IPS-18a (cell line): ENCODE results near the gene PEMT.

Source experiments
- H3K27ac ChIP-seq: one replicate; pipeline ENCODE4 v1.5.1; 2013; ENCODE audit warnings: low read length
- H3K27me3 ChIP-seq: one replicate; pipeline ENCODE4 v1.6.1; 2013; ENCODE audit warnings: mild to moderate bottlenecking, low read length; ENCODE audit not compliant: control insufficient read depth, insufficient read depth
- H3K36me3 ChIP-seq: one replicate; pipeline ENCODE4 v1.6.1; 2013; ENCODE audit warnings: low read depth, low read length; ENCODE audit not compliant: control insufficient read depth
- H3K4me1 ChIP-seq: one replicate; pipeline ENCODE4 v1.6.1; 2013; ENCODE audit warnings: low read depth, low read length; ENCODE audit not compliant: control insufficient read depth
- H3K4me3 ChIP-seq: one replicate; pipeline ENCODE4 v1.5.1; 2013; ENCODE audit warnings: low read length
- H3K9ac ChIP-seq: one replicate; pipeline ENCODE4 v1.6.1; 2013; ENCODE audit warnings: mild to moderate bottlenecking, low read length, moderate library complexity
- H3K9me3 ChIP-seq: one replicate; pipeline ENCODE4 v1.6.1; 2013; ENCODE audit warnings: low read depth, low read length; ENCODE audit not compliant: control insufficient read depth

Gene PEMT

DNA sequence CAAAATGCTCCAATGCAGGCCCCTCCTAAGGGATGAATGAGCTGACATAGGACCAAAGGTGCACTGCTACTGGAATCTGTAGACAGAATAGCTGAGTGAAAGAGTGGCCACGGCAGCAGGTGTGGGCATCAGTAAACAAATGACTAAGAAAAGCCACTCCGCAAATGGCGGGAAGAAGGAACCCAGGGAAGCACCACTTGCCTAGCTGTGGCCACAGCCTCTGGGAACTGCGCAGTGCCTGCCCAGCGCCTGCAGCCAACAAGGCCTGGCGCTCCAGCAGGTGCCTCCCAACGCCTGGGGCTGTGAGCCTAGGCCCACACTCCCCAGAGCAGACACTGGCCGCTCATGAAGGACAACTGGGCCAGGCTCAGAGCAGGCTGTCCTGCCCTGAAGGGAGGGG lies 11.8 kb downstream of the PEMT start:
- Histone ChIP-seq H3K36me3 (no peaks in the 10 kb centered on the region), H3K27ac (no peak overlapping the region), H3K9me3 (no peaks in the 10 kb centered on the region), H3K9ac (no peak overlapping the region), H3K4me3 (no peak overlapping the region), H3K4me1 (no peaks in the 10 kb centered on the region), H3K27me3 (no peaks in the 10 kb centered on the region)

DNA sequence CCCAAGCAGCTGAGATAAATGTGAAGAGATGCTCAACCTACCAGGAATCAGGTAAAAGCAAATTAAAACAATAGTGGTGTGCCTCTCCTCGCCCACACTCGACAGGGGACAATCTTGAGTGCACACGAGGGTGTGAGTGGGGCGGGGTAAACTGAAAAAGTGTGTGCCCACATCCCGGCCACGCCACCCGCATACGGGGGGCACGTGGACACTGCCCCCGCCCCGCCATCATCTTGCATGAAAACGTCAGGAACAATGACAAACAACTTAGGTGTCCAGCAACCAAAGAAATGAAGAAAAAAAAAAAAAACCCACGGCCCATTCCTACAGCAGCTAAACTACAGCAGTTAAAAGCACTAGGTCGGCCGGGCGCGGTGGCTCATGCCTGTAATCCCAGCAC lies 14.1 kb downstream of the PEMT start:
- Histone ChIP-seq H3K9me3 (no peaks in the 10 kb centered on the region), H3K36me3 (no peaks in the 10 kb centered on the region), H3K27me3 (no peaks in the 10 kb centered on the region), H3K4me3 (no peak overlapping the region), H3K9ac (no peak overlapping the region), H3K27ac (no peak overlapping the region), H3K4me1 (no peaks in the 10 kb centered on the region)

DNA sequence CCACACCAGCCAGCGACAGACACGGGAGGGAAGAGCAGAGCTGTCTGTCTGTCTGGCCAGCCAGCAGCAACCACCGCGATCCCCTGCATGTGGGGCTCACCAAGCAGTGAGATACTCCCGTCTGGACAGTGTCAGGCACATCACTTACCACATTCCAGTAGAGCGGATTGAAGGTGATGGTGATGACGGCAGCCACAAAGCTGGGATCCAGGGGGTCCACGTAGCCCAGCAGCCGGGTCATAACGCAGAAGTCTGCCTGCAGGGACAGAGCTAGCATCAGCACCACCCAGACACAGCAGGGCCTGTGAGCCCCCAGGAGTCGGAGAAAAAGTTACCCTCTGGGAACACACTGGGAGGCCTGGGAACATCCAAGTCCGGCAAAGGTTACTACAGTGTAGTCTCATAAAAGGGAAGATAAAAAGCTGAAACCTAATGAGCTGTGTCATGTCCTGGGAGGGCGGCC lies 14.7 kb downstream of the PEMT start:
- Histone ChIP-seq H3K9ac (no peak overlapping the region), H3K4me1 (no peaks in the 10 kb centered on the region), H3K4me3 (no peak overlapping the region), H3K36me3 (no peaks in the 10 kb centered on the region), H3K27ac (no peak overlapping the region), H3K9me3 (no peaks in the 10 kb centered on the region), H3K27me3 (no peaks in the 10 kb centered on the region)

DNA sequence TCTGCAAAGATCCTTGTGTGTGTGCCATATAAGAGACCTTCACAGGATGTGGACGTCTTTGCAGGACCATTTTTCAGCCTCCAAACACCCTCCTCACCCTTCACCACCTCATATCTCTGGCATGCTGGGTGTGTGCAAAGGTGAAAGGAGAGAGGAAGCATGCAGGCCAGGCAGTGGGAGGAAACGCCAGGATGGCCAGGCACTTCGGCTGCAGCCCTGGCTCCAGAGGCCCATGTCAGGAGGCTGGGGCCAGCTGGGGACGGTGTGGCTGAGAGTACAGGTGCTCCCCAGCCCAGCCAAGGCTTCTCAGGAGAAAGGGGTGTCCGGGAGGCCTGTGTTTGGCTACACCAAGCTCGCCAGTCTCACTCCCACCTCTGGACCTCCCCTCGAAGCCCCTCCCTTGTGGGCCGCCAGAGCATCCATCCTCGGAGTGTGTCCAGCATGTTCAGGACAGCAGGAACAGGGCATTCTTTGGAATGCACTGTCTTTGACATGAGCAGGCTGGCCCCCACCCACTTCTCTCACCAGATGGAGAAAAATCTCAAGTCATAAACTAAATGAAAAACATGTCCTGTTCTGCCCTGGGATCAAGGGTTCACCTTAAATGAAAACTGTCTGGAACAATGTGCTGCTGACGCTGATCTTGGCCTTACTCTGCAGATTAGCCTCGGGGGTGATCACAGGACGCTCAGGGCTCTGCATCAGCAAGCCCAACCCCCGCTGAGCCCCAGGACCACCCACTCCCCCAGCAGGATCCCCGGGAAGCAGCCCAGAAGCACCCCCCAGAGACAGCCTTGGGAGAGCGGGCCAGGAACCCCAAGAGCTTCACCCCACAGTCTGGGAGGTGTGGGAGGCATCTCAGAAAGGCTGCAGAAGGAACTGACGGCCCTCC lies 15.9 kb downstream of the PEMT start:
- no peak overlapping the region for H3K4me3 ChIP-seq
- no peaks in the 10 kb centered on the region for H3K4me1 ChIP-seq
- H3K27ac ChIP-seq = no peak overlapping the region
- H3K27me3 ChIP-seq = no peaks in the 10 kb centered on the region
- H3K9me3 ChIP-seq = no peaks in the 10 kb centered on the region
- H3K9ac ChIP-seq = no peak overlapping the region
- H3K36me3 ChIP-seq = no peaks in the 10 kb centered on the region

- Histone ChIP-seq H3K27me3 (no peaks in the 10 kb centered on the region), H3K9ac (no peak overlapping the region), H3K36me3 (no peaks in the 10 kb centered on the region), H3K4me1 (no peaks in the 10 kb centered on the region), H3K27ac (no peak overlapping the region), H3K4me3 (no peak overlapping the region), H3K9me3 (no peaks in the 10 kb centered on the region)
These were observed 17.6 kb downstream of the PEMT start for GRCh38 chr17:17573912-17574311.

DNA sequence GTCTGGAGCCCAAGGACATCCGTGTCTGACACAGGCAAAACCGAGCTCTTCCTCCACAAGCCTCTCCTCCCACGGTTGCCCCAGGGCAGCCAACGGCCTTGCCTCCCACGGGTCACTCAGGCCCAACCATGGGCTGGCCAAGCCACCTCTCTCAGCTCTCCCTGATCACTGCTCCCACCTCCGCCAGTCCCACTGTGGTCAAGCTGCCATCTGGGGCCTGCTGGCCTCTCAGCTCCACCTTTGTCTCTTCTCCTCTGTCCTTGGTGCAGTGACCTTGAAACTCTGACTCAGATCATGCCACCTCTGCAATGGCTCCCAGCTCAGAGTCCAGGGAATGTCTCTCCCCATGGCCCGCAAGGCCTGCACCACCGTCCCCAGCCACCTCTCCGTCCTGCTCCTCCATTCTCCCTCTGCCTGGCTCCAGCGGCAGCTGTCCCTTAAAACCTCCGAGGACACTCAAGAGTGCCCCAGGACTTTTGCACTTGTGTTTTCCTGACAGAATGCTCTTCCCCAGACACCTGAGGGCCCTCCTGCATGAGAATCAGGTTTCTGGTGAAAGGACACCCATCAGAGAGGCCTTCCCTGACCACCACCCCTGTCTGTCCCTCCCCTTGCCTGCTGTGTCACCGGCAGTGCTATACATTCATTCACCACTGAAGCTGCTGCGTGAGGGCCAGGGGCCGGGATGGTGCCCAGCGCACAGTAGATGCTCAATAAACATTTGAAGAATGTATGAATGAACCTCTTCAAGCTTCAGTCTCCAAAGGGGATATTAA lies 19.3 kb downstream of the PEMT start:
- Histone ChIP-seq H3K9ac (no peak overlapping the region), H3K9me3 (no peaks in the 10 kb centered on the region), H3K27me3 (no peaks in the 10 kb centered on the region), H3K4me1 (no peaks in the 10 kb centered on the region), H3K36me3 (no peaks in the 10 kb centered on the region), H3K4me3 (no peak overlapping the region), H3K27ac (no peak overlapping the region)

DNA sequence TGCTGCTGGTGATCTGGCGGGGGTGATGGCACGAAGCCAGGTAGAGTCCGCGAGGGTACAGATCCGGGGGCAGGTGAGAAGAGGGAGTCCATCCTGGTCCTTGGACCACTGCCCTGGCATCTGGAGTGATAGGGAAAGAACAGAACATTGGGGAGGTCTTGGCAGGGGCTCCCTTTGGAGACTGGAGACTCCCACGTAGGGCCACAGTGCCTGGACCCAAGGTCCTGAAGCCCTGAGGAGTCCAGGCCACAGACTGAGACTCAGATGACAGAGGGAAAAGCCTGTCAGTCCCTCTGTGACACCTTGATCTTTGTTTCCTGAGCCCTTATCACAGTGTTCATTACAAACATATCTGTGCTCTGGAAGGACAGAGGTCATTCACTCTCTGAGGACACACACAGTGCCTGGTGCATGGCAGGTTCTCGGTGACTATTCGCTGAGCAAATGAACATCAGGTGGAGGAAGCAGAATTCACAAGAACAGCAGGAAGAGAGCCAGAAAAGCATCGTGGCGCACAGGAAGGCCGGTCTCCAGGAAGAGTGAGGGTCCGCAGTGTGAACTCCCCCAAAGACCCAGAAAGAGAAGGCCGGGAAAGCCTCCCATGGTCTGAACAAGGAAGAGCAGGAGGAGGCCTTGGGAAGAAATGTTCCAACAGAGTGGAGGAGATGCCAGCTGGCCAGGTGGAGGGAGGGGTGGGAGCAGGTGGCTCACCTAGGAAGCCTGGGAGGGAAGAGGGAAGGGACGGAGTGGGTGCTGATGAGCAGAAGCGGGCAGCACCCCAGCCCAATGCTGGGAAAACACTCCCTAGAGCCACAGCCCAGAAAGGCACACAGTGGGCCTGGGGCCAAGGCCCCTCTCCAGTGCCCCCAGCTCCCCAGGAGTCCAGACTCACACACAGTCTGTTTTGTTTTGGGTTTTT lies 20.5 kb downstream of the PEMT start:
- H3K4me1 ChIP-seq = no peaks in the 10 kb centered on the region
- no peak overlapping the region for H3K27ac ChIP-seq
- H3K9me3 ChIP-seq = no peaks in the 10 kb centered on the region
- no peaks in the 10 kb centered on the region for H3K27me3 ChIP-seq
- no peak overlapping the region for H3K9ac ChIP-seq
- H3K36me3 ChIP-seq = no peaks in the 10 kb centered on the region
- H3K4me3 ChIP-seq = no peak overlapping the region

DNA sequence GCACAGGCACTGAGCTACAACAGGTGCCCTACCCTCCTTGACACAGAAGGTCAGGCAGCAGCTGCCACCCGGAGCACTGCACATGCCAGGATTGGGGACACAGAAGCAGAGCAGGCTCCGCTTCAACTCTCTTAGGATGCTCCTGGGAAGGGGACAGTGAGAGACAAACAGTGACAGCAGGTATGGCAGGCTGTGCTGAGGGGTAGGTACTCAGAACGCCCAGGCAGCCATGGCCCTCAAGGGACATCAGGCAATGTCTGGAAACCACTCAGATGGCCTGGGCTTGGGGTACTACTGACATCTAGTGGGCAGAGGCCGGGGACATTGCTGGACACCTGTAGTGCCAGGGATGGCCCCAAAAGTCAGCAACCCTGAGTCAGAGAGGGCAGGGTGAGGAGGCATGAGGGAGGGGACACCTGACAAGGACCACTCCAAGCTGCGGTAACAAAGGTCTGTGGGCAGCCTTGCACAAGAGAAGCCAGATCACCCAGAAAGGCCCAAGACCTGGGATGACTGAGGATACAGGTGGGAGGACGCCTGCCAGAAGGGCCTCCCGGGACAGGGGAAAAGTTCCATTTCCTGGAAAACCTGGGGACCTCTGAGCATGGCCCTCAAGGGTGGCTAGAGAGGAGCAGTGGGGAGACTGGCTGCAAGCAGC lies 21.2 kb downstream of the PEMT start:
- Histone ChIP-seq H3K36me3 (no peaks in the 10 kb centered on the region), H3K9ac (no peak overlapping the region), H3K27ac (no peak overlapping the region)

DNA sequence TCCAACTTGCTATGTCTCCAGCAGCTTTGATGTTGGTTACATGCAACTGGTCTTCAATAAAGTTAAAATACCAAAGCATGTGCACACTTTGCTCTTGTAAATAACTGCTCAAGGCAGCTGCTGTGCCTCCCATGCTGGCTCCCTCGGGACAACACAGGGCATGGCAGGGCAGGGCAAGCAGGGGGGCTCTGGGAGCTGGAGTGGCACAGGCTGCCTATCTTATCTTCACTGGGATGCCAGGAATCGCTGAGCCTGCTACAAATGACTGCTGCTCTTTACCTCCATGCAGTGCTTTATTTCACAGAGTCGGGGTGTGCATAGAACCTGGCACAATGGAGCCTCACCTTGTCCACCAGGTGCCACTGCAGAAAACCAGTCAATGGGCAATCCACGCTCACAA lies 21.8 kb downstream of the PEMT start:
- Histone ChIP-seq H3K9me3 (no peaks in the 10 kb centered on the region), H3K4me1 (peaks cover 7% of the 10 kb centered on the region), H3K4me3 (no peak overlapping the region), H3K36me3 (no peaks in the 10 kb centered on the region), H3K9ac (no peak overlapping the region), H3K27me3 (no peaks in the 10 kb centered on the region), H3K27ac (no peak overlapping the region)

More for the DNA sequence above, 21.2 kb downstream of the PEMT start:
- Histone ChIP-seq H3K9me3 (no peaks in the 10 kb centered on the region), H3K4me3 (no peak overlapping the region), H3K27me3 (no peaks in the 10 kb centered on the region), H3K4me1 (peaks cover under 1% of the 10 kb centered on the region)

DNA sequence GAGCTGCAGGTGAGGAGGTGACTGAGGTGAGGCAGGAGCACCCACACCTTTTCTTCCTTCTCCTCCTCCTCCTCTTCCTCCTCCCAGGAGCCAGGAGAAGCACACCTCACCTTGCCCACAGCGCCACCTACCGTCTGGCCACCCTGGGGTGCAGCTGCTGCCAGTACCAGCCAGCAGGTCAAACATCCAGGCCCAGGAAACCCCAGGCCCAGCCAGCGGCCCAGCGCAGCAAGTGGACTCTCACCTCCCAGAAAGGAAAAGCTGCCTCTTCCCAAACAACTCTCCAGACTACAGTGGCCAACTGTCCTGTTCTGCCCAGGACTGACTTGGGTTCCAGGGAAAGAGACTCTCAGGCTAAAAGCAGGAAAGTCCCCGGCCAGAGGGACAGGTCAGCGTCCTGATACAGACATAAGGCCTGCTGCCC lies 22.7 kb downstream of the PEMT start:
- Histone ChIP-seq H3K27ac (no peak overlapping the region), H3K4me3 (no peak overlapping the region), H3K9me3 (no peaks in the 10 kb centered on the region), H3K36me3 (no peaks in the 10 kb centered on the region), H3K9ac (no peak overlapping the region), H3K27me3 (no peaks in the 10 kb centered on the region), H3K4me1 (peaks cover 12% of the 10 kb centered on the region)

- Histone ChIP-seq H3K27me3 (no peaks in the 10 kb centered on the region), H3K9me3 (no peaks in the 10 kb centered on the region), H3K4me3 (no peak overlapping the region), H3K27ac (no peak overlapping the region), H3K9ac (no peak overlapping the region), H3K36me3 (no peaks in the 10 kb centered on the region), H3K4me1 (peaks cover 12% of the 10 kb centered on the region)
These were observed 23.9 kb downstream of the PEMT start for GRCh38 chr17:17567631-17568030.
